Stimulated activated effector memory CD8-positive, alpha-beta T cell treated with anti-CD3 and anti-CD28 coated beads, Interleukin-12 subunit alpha, Interleukin-12 subunit beta, amount 100 ng/mL, for 72 hours (primary cell): ENCODE data around the gene RPL21.
"Not testable (repeated sequence)": the region's sequence is repeated elsewhere in the genome, so short reads cannot be mapped to it uniquely, and the experiment has no call there.

Source experiments
- ATAC-seq: fragments of 150-1000 bp; cut with Tn5 transposase; 2 replicates; pipeline ENCODE4 v1.10.0; 2021
- DNase-seq, 2 donors: peaks; one replicate each; pipeline ENCODE4 v3.0.0; 2021 to 2022; ENCODE audit warnings: low spot score in 2 of 2
- H3K27ac Mint-ChIP-seq: one replicate; pipeline ENCODE4 v1.8.0; 2022; ENCODE audit warnings: mild to moderate bottlenecking, mixed read lengths
- H3K36me3 Mint-ChIP-seq: one replicate; pipeline ENCODE4 v1.8.0; 2022; ENCODE audit warnings: mild to moderate bottlenecking, mixed read lengths
- H3K4me1 Mint-ChIP-seq: one replicate; pipeline ENCODE4 v1.8.0; 2022; ENCODE audit warnings: mixed read lengths
- H3K4me3 Mint-ChIP-seq: one replicate; pipeline ENCODE4 v1.8.0; 2022; ENCODE audit warnings: mild to moderate bottlenecking, mixed read lengths
- H3K9me3 Mint-ChIP-seq: one replicate; pipeline ENCODE4 v1.8.0; 2022; ENCODE audit warnings: mixed read lengths

Gene RPL21

DNA sequence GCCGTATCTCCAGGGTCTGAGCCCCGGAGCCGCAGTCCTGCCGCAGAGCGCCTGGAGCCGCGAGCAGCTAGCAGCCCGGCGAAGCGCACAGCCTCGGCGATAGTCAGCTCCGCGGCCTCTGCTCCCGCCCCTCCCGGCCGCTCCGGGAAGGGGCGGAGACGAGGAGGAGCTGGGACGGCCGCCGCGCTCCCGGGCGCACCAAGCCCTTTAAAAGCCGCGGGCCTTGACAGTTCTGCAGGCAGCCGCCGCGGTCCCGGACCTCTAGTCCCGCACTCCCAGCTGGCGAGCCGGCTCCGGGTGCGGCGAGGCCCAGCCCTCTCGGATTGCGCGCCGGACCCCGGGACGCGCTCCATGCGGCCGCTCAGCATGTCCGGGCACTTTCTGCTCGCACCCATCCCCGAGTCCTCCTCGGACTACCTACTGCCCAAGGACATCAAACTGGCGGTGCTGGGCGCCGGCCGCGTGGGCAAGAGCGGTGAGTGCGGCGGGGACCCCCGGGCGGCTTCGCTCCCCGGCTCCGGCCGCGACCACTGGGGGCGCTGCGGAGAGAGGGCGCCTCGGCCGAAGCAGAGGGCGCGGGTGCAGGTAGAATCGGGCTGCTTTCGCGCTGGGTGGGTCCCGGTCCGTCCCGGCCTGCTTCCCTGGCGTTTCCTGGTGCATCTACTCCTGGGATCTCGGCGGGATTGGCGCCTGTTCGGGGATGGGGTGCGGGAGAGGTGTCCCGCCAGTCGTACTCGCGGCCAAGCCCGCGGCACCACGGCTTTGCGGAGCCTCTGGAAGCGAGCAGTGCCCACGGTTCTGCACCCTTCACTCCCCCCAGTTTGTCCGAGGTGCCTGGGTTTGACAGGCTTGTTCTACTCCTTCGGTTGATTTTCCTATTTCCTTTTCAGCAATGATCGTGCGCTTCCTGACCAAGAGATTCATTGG lies 19.5 kb downstream of the RPL21 start, which contains the start of gene RASL11A:
TSS of gene RASL11A (plus strand) at position 237 of the 927 bp plus-strand sequence. CDS start at position 352, 115 bp downstream.
- DNase-seq (peak; percentile 81 to 91), ATAC-seq (peak; percentile 93)
- H3K4me1 Mint-ChIP-seq = peaks cover 14% of the 10 kb centered on the region
- no peaks in the 10 kb centered on the region for H3K36me3 Mint-ChIP-seq
- peak within 1 kb of the TSS; percentile 83 for H3K4me3 Mint-ChIP-seq
- H3K9me3 Mint-ChIP-seq = no peaks in the 10 kb centered on the region
- H3K27ac Mint-ChIP-seq = no peak within 1 kb of the TSS

DNA sequence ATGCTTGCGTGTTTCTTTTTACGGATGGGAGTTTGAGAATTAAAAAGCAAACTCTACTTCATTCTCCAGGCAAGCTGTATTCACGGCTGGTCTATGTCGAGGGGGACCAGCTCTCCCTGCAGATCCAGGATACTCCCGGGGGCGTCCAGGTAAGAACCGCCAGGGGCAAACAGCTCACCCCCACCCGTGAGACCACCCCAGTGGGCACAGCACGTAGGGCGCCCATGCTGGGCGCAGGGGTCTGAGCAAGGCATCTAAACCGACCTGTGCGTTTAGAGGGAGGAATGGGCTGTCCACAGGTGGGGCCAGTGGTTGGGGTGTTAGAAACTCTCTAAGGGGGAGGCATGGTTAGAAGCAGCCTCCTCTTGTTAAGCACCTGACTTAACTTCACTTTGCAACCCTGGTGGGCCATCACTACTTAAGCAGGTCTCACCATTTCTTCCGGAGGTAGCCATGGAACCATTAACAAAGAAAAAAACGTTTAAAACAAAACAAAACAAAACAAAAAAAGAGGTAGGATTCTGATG lies 20.3 kb downstream of the RPL21 start:
- peaks cover 14% of the 10 kb centered on the region for H3K4me1 Mint-ChIP-seq
- H3K9me3 Mint-ChIP-seq = no peaks in the 10 kb centered on the region
- ATAC-seq (no peak), DNase-seq (no peak)
- no peaks in the 10 kb centered on the region for H3K36me3 Mint-ChIP-seq
- H3K4me3 Mint-ChIP-seq = peak overlapping the region; percentile 83
- no peak overlapping the region for H3K27ac Mint-ChIP-seq

DNA sequence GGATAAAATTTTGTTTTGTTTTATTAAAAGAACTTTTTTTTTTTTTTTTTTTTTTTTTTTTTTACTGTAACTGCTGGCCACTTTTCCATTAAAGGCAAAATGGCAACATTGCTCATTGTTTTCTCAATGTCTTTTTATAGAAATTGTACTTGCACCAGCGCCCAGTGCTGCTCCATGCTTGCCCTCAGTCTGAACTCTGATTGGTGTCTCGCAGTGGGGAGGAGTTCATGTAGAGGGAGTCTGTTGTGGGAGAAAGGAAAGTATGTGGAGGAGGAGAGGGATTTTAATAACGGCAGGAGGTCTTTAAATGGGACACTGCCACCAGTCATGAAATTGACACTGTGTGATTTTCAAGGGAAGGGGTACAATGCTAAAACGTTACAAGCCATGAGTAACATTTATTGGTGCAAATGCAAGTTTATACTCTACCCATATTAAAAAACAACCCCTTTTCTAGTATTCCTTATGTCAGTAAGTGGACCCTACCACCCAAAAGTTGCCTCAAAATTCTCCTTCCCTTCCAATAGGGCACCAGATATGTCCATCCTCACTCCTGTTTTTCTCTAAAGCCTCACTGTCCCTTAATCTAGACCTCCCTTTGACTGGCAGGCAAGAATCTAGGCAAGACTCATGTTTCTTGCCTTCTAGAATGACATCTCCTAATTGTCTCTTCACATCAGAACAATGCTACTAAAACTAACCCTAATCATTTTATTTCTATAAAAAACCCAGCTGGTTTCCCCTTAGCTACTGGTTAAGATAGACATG lies 22.5 kb downstream of the RPL21 start:
- H3K4me1 Mint-ChIP-seq = peaks cover 14% of the 10 kb centered on the region
- ATAC-seq (no peak), DNase-seq (no peak)
- no peak overlapping the region for H3K4me3 Mint-ChIP-seq
- H3K9me3 Mint-ChIP-seq = no peaks in the 10 kb centered on the region
- no peak overlapping the region for H3K27ac Mint-ChIP-seq
- H3K36me3 Mint-ChIP-seq = no peaks in the 10 kb centered on the region

DNA sequence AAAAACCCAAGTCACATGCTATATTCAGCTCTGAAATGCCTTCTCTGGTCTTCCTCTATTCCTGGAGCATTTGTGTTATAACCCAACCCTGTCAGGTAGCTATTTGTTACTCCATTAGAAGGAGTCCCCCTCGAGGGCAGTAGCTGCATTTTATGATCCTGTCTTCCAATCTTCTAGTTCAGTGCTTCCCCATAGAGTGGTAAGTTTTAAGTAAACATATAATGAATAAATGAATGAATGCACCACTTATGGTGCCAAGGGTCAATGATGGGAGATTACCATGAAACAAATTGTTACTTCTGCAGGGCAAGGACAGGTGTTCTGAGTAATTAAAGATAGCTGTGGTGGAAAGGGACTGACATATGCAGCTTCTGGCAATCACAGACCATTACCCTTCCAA lies 23.3 kb downstream of the RPL21 start:
- ATAC-seq (no peak), DNase-seq (no peak)
- no peak overlapping the region for H3K27ac Mint-ChIP-seq
- no peaks in the 10 kb centered on the region for H3K9me3 Mint-ChIP-seq
- H3K36me3 Mint-ChIP-seq = no peaks in the 10 kb centered on the region
- no peak overlapping the region for H3K4me3 Mint-ChIP-seq
- peaks cover 14% of the 10 kb centered on the region for H3K4me1 Mint-ChIP-seq

DNA sequence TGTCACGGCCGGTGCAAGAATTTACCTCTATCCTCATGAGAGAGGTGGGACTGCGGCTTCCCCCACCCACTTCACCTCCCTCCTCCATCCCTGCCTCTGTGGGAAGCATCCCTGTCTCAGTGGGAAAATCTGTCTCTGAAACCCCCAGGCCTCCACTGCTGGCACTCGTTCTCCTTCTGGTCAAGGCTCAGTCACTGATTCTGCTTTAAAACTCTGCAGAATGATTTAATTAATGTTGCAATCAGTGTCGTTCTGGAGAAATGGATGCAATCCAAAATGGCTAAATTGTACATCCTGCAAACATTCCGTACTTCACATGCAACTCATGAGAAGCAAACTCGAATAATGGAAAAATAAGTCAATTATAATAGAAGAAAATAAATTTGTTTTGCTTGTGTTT lies 24.8 kb downstream of the RPL21 start:
- Mint-ChIP-seq H3K9me3 (no peaks in the 10 kb centered on the region), H3K4me3 (no peak overlapping the region), H3K4me1 (peaks cover 7% of the 10 kb centered on the region), H3K36me3 (no peaks in the 10 kb centered on the region), H3K27ac (no peak overlapping the region)
- no peak for DNase-seq
- no peak for ATAC-seq

DNA sequence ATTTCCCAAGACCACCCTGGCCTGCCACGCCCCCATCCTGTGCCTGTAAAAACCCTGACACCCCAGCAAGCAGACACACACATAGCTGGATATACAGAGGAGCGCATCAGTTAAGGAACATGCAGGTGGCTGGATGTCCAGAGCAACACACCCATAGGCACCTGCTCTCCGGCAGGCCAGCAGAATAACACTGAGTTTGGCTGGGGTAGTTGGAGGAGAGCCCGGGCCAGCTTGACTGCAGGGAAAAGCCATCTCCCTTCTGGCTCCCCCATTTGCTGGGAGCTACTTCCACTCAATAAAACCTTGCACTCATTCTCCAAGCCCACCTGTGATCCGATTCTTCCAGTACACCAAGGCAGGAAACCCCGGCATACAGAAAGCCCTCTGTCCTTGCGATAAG lies 28.1 kb downstream of the RPL21 start:
- ATAC-seq (no peak), DNase-seq (no peak)
- Mint-ChIP-seq H3K4me1 (peaks cover 5% of the 10 kb centered on the region), H3K9me3 (no peaks in the 10 kb centered on the region), H3K36me3 (no peaks in the 10 kb centered on the region), H3K27ac (no peak overlapping the region), H3K4me3 (no peak overlapping the region)

DNA sequence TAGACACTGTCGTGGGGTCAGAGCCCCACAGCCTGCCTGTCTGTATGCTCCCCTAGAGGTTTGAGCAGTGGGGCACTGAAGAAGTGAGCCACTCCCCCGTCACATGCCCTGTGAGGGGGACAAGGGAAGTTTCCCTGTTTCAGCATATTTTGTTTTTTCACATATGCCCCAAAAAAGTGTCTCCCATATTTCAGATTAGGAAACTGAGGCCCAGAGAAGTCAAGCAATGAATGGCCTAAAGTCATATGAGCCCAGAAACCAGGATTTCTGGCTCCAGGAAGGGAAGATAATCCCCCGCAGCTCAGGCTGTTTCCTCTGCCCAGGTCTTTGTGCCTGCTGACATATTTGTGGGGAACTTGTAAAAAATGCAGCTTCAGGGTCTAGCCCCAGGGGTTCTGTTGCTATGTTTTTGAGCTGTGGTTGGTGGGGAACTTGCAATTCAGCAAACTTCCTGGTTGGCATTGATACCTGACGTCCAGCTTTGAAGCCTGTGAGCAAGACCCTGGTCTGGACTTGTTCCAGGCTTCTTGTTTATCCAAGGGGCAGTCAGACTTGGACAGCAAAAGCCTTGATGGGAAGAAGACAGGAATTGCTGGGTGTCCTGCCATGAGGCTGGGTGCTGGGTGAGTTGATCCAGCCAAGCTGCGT lies 28.8 kb downstream of the RPL21 start:
- Mint-ChIP-seq H3K4me3 (no peak overlapping the region), H3K4me1 (peaks cover 5% of the 10 kb centered on the region), H3K9me3 (no peaks in the 10 kb centered on the region), H3K27ac (no peak overlapping the region), H3K36me3 (no peaks in the 10 kb centered on the region)
- ATAC-seq (peak; percentile 11), DNase-seq (no peak)

DNA sequence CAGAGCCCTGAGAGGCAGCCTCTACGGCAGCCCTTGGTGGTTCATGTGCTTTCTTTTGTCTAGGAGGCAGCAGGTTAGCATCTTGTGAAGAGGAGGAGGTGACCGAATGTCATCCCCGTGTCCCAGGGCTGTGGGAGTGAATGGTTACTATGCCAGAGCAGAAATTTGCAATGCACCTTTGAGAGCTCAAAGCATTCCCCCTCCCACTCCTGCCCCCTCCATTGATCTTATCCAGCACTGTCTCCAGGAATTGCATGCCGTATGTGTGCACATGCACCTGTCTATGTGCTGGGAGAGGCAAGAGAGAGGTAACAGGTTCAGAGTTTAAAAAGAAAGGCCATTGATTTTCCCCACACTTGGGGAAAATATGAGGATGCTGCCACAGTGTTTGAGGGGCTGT lies 29.5 kb downstream of the RPL21 start:
- DNase-seq = no peak
- Mint-ChIP-seq H3K36me3 (no peaks in the 10 kb centered on the region), H3K9me3 (no peaks in the 10 kb centered on the region), H3K4me3 (no peak overlapping the region), H3K27ac (no peak overlapping the region), H3K4me1 (peaks cover 5% of the 10 kb centered on the region)
- no peak for ATAC-seq

DNA sequence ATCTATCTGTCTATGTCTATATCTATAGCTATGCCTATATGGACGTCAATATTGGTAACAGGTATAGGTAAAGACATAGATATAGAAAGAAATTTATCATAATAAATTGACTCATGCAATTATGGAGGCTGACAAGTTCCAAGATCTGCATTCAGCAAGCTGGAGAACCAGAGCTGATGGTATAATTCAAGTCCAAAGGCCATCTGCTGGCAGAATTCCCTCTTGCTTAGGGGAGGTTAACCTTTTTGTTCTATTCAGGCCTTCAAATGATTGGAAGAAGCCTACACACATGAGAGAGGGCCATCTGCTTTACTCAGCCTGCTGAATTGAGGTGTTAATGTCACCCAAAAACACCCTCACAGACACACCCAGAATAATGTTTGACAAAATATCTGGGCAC lies 30.1 kb downstream of the RPL21 start:
- Mint-ChIP-seq H3K4me3 (no peak overlapping the region), H3K36me3 (no peaks in the 10 kb centered on the region), H3K27ac (no peak overlapping the region), H3K4me1 (peaks cover 5% of the 10 kb centered on the region), H3K9me3 (no peaks in the 10 kb centered on the region)
- ATAC-seq (no peak), DNase-seq (no peak)

DNA sequence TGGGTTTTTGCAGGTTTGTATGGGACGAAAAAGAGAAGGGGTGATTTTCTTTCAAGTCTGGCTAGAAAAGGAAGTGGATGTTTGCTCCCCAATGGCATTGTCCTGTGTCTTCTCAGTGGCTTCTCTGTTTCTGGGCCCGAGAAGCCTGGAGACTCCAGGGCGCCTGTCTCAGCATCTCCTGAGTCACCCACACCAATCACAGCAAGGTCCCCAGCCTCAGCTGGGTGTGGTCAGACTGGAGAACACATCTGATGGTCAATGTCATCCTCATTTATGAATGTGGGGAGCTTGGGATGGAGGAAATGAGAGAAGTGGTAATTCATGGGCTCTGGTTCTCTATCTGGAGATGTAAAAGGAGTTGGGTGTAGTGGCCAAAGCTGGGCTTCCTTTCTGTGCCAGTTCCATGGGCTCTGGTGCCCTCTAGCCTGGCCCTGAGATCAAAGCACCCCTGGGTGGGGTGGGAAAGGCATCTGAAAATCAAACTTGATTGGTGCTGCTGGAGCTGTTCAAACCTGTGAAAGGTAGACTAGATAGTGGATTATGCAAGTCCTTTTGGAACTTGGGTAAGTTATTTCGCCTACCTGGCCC lies 32.6 kb downstream of the RPL21 start:
- Mint-ChIP-seq H3K9me3 (no peaks in the 10 kb centered on the region), H3K4me1 (peaks cover 5% of the 10 kb centered on the region), H3K27ac (no peak overlapping the region), H3K36me3 (no peaks in the 10 kb centered on the region), H3K4me3 (no peak overlapping the region)
- DNase-seq = peak in 1 of 2 donors; percentile 8
- ATAC-seq = peak; percentile 83

DNA sequence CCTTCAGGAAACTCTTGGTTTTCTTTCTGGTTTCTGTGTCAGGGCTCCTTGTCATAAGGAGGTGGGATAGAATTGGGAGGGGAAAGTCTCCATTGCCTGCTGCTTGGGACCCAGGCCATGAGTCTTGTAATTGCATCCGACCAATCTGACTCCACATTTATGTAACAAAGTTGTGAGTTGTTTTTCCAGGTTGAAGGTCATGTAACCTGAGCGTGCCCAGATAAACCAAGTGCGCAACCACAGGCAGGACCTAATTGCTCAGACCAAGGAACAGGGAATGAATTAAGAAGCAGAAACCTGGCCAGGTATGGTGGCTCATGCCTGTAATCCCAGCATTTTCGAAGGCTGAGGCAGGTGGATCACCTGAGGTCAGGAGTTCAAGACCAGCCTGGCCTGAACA lies 37.0 kb downstream of the RPL21 start:
- Mint-ChIP-seq H3K4me3 (no peak overlapping the region), H3K4me1 (peaks cover 10% of the 10 kb centered on the region), H3K9me3 (no peaks in the 10 kb centered on the region), H3K36me3 (no peaks in the 10 kb centered on the region), H3K27ac (no peak overlapping the region)
- DNase-seq = no peak
- ATAC-seq = no peak

DNA sequence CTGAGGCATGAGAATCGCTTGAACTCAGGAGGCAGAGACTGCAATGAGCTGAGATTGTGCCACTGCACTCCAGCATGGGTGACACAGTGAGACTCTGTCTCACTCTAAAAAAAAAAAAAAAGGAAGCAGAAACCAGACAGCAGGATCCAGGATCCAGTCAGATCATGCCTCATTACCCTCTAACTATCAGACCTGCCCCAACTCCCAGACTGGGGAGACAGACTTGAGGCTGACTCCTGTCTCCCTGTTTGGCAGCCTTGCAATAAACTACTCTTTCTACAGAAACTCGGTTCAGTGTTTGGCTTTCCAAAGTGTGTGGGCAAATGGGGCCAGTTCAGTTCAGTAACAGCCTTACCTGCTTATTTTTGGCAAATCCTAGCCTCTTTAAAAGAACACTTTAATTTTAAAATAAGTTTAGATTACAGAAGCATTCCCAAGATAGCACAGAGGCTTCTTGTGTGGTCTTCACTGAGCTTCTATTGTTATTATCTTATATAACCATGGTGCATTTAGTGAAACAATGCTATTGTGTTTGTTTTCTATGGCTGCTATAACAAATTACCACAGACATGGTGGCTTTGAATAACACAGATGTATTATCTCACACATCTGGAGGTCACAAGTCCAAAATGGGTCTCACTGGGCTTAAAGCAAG lies 37.8 kb downstream of the RPL21 start:
- Mint-ChIP-seq H3K36me3 (no peaks in the 10 kb centered on the region), H3K27ac (no peak overlapping the region), H3K9me3 (no peaks in the 10 kb centered on the region), H3K4me3 (no peak overlapping the region), H3K4me1 (peaks cover 11% of the 10 kb centered on the region)
- ATAC-seq = no peak
- no peak for DNase-seq

DNA sequence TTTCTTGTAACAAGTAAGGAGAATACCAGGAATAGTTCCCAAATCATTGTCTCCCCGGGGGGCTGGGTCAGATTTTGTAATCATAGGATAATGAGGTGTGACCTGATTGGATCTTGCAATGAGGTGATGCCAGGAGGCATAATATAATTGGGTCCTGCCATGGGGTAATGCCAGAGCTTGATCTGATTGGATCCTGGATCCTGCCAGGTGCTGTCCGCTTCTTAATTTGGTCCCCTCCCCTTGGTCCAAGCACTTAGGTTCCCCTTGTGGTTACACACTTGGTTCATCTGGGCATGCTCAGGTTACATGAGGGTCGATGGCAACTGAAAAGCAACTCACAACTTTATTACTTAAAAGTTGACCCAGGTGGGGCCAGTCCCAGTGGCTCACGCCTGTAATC lies 39.4 kb downstream of the RPL21 start:
- Mint-ChIP-seq H3K36me3 (no peaks in the 10 kb centered on the region), H3K27ac (no peak overlapping the region), H3K4me1 (peaks cover 17% of the 10 kb centered on the region), H3K9me3 (no peaks in the 10 kb centered on the region), H3K4me3 (no peak overlapping the region)
- ATAC-seq (no peak), DNase-seq (no peak)

DNA sequence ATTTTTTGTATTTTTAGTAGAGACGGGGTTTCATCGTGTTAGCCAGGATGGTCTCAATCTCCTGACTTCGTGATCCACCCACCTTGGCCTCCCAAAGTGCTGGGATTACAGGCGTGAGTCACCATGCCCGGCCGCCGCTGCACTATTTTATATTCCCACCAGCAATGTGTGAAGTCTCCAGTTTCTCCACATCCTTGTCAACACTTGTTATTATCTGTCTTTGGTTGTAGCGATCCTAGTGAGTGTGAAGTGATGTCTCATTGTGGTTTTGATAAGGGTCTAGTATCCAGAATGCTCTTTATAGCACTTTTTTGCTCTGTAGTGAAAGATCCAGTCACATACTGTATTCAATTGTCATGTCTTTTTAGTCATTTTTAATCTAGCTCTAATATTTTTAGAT lies 40.6 kb downstream of the RPL21 start:
- not testable (repeated sequence) for H3K36me3 Mint-ChIP-seq, H3K4me3 Mint-ChIP-seq, DNase-seq, H3K9me3 Mint-ChIP-seq, ATAC-seq, H3K27ac Mint-ChIP-seq
- peaks cover 17% of the 10 kb centered on the region for H3K4me1 Mint-ChIP-seq
